ENCODE results near the gene MYBBP1A.

DNA sequence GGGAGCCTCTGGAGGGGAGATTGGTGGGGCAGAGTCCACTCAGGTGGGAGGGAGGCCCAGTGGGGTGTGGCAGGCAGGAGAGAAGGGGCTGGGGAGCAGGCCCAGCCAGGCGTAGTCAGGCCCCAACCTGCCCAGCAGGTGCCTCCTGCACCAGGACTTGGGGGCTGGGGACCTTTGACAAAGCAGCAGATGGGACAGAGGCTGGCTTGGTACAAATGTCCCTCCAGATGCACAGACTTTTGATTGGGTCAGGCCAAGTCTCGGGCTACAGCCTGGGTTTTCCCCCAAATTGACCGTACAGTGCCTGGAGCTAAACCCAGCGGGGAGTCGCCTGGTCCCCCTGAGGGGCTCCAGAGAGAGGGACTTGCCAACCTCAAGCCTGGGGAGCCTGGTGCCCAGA, 4.8 kb upstream of the MYBBP1A start:
- TF ChIP-seq CTCF (IDR thresholded peaks at IDR 0.05) = no peak
- no peak for TF ChIP-seq POLR2A (IDR thresholded peaks at IDR 0.05)
